Tibial nerve (tissue), 3 donors: ENCODE results near the gene ZFYVE16.

Source experiments
- POLR2A ChIP-seq, 2 donors: fragments of 450-650 bp; IDR thresholded peaks; one replicate each; pipeline ENCODE4 v1.6.1; 2017; ENCODE audit warnings: antibody characterized with exemption in 2 of 2, mild to moderate bottlenecking in 2 of 2, moderate library complexity in 2 of 2
- TF ChIP-seq, protein P1 (sequence below), 5 experiments: fragments of 200-600 bp in 3 of 5; fragments of 450-650 bp in 2 of 5; sonication (generic) in 3 of 5; IDR thresholded peaks; one replicate each; pipeline ENCODE4 v1.5.1; 2016 to 2019; ENCODE audit warnings: antibody characterized with exemption in 5 of 5, mild to moderate bottlenecking in 3 of 5, moderate library complexity in 2 of 5

DNA sequence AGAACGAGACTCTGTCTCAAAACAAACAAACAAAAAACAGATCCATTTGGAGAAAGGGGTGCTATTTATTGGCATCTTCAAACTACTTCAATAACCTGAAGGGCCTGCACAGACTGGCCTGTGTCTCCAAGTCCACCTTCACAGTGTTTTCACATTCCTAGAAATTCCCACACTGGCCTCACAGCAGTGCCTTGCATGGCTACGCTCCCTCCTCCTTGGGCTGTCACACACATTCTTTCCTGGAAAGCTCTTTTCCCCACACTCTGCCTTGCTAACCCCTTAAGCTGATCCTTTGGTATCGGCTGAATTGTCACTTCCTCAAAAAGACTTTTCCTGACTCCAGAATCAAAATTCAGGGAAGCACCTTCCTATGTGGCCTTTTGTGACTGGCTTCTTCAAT is 99.8 kb downstream of the ZFYVE16 start:
- TF ChIP-seq, protein P1, sequence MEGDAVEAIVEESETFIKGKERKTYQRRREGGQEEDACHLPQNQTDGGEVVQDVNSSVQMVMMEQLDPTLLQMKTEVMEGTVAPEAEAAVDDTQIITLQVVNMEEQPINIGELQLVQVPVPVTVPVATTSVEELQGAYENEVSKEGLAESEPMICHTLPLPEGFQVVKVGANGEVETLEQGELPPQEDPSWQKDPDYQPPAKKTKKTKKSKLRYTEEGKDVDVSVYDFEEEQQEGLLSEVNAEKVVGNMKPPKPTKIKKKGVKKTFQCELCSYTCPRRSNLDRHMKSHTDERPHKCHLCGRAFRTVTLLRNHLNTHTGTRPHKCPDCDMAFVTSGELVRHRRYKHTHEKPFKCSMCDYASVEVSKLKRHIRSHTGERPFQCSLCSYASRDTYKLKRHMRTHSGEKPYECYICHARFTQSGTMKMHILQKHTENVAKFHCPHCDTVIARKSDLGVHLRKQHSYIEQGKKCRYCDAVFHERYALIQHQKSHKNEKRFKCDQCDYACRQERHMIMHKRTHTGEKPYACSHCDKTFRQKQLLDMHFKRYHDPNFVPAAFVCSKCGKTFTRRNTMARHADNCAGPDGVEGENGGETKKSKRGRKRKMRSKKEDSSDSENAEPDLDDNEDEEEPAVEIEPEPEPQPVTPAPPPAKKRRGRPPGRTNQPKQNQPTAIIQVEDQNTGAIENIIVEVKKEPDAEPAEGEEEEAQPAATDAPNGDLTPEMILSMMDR (IDR thresholded peaks at IDR 0.05): no peak
- no peak for TF ChIP-seq POLR2A (IDR thresholded peaks at IDR 0.05)
